CD4-positive, alpha-beta T cell treated with Interleukin-12 subunit alpha and Interleukin-12 subunit beta, for 1 hour (primary cell): ENCODE results near the gene LILRA2.
"Not testable (repeated sequence)": the region's sequence is repeated elsewhere in the genome, so short reads cannot be mapped to it uniquely, and the experiment has no call there.

Experiments used
- DNase-seq: peaks from one replicate; pipeline ENCODE4 v3.0.0-alpha.2; 2020

Gene LILRA2

DNA sequence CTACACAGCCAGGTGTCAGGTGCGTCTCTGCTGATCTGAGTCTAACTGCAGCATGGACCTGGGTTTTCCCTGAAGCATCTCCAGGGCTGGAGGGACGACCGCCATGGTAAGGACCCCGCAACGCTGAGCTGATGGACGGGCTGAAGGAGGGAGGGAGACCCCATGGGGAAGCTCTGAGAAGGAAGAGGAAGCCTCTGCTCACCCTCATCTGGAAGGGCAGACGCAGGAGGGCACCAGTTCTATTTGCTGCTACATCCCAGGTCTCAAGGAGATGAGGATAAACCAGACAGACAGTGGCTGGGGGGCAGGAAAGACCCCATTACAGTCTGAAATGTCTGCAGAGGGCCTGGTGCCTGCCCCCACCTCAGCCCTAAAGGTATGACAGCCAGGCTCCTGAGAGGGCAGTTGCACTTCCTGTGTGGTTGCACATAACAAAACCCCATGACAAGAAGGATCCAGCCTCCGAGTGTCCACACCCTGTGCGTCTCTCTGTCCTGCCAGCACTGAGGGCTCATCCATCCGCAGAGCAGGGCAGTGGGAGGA is at the start of gene LILRA2:
LILRA2 (plus strand) TSS at position 461 of the 543 bp plus-strand sequence. CDS start 89 bp downstream, outside the sequence.
- no peak for DNase-seq

DNA sequence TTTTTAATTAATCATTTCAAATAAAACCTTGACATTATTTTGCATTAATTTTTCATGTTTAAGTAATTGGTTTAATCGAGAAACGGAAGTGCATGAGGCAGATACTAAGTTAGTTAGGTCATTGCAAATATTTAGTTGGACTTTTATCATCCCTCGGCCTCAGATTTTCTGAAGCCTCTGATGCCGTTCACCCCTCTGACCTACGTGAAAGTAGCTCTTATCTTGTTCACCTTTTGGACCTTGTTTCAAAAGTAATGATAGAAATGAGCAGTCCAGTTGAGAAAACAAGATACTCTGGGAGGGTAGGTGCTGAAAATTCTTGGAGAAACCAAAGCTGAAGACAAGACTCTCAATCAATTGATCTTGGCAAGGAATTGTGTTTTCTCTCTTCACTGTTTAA is 48.0 kb upstream of the LILRA2 start:
- DNase-seq = no peak

DNA sequence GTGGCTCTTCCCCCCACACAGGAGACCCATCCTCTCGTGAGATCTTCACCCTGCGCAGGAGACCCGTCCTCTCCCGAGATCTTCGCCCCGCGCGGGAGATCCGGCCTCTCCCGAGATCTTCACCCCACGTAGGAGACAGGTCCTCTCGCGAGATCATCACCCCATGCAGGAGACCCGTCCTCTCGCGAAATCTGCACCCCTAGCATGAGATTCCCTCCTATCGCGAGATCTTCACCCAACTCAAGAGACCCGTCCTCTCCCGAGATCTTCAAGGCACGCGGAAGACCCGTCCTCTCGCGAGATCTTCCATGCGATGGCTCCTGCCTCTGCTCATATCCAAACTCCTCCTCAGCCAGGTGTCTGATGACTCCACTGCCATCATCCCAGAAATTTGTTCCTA is 46.6 kb upstream of the LILRA2 start:
- no peak for DNase-seq

DNA sequence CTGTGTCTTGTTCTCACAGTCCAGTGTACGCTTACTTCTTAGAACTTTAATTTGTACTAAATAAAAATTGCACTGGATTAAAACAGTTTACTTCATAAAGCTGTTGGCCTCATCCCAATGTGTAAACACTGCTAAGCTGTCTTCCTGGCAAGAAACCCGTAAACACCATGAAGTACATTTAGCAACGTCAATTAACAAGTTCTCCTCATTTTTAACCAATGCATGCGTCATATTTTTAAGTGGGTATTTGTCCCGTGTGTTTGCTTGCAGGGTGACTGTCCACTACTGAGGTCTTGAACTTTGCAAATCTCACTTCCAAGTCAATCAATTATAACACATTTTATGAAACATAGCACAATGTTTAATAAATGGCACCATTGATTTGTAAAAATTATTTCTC is 42.7 kb upstream of the LILRA2 start:
- DNase-seq = no peak

DNA sequence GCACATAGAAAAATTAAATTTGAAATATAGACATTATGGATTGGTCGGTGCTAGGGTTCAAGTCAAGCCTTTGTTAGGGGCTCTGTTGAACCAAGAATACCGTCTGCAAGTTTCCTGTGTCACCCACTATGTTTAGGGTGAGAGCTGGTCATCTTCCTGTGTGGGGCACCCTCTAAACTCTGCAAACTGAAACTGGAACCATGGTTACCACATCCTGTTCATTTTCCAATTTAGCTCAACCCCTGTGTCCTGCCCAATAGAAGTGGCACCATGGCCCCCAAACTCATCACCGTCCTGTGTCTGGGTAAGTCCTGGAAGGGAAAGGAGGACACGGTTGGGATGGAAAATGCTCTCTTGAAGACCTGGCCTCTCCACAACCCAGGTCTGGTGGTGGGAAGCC is 41.1 kb upstream of the LILRA2 start:
- DNase-seq = peak; percentile 41

DNA sequence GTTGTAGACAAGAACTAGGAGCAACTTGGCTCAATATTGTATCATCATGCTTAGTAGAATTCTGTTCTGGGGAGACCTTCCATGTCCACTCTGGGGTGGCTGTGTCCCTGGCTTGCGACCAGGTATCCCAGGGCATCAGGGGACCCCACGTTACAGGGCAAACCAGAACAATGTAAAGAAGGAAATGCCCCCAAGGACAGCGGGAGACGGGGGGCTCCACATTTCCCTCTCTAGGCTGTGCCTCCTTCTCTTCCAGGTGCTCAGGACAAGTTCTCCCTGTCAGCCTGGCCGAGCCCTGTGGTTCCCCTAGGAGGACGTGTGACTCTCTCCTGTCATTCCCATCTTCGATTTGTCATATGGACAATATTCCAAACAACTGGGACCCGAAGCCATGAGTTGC is 40.1 kb upstream of the LILRA2 start:
- no peak for DNase-seq

DNA sequence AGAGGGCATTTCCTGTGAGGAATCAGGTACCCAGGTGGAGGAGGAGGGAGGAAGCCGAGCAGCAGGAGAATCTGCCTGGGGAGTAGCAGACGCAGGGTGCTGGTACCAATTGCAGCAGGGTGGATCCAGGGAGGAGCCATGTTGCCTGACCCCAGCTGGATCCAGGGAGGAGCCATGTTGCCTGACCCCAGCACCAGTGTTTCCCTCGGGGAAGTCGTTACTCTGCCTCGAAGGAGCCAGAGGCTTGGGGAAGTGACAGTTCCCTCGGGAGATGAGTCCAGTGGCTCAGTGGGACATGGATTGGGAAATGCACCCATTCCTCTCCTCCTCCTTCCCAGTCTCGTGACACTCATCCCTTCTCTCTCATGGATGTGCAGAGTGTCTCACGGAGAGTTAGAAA is 39.4 kb upstream of the LILRA2 start:
- no peak for DNase-seq

DNA sequence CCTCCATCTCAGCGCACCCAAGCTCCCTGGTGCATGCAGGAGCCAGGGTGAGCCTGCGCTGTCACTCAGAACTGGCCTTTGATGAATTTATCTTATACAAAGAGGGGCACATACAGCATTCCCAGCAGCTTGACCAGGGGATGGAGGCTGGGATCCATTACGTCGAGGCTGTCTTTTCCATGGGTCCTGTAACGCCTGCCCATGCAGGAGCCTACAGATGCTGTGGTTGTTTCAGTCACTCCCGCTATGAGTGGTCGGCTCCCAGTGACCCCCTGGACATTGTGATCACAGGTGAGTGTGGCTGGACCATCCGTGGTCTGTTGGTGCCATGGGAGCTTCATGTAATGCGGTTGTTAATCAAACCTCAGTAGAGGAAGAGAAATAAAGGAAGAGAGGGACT is 38.0 kb upstream of the LILRA2 start:
- DNase-seq = no peak

DNA sequence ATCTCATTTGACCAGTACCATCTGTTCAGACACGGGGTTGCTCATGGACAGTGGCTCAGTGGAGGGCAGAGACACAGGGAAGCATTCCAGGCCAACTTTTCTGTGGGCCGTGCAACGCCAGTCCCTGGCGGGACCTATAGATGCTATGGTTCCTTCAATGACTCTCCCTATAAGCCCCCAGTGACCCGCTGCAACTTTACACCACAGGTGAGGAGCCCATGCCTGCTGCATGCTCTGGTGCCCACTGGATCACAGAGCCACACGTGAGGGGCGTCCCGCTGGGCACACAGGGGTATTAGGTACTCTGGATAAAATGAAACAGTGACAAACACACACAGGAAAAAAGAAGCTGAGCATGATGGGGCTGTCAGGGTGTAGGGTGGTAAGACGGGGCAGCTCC is 36.6 kb upstream of the LILRA2 start:
- DNase-seq = no peak

DNA sequence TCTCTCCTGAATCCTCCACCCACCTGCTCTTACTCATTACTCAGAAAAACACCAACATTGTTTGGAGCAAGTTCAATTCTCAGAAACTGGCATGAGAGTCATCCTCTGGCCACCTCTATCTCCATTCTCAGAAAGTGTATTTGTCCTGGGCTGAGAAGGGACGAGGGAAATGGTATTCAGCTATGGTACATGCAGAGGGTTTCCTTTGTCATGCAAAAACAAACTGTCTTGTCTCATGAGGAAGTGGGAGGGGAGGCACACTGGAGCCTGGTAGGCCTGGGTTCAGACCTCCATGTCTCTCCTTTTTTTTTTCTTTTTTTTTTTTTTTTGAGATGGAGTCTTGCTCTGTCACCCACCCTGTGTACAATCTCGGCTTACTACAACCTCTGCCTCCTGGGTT is 31.9 kb upstream of the LILRA2 start:
- DNase-seq = no peak

DNA sequence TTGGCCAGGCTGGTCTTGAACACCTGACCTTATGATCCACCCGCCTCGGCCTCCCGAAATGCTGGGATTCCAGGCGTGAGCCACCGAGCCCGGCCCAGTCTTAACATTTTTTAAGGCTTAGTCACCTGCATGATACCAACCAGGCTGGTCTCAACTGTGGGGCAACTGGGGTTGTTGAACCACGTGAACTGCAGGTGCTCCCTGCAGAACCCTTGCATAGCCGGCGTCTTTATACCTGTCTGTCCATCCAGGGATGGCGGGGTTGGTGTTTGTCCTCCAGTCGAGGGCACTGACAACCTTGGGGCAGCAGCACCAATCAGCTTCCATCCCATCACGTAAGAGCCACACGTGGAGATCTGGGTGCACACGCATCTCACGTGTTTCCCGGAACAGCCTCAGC is 24.8 kb upstream of the LILRA2 start:
- no peak for DNase-seq

DNA sequence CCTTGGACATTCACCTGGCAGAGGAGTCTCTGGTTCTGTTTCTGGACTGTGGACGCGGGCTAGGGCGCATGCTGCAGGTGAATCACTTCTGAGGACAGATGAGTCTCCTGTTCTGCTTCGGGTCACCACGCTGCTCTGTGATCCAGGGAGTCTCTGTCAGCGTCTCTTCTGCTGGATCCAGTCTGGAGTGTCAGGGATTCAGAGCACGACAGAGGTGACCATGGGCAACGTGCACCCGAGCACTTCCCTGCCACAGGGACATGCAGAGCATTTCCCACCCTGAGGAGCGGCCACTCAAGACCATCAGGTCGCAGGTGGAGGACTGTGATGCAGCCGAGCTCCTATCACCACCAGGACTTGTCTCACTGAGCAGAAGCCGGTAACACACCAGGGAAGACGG is 24.4 kb upstream of the LILRA2 start:
- DNase-seq = no peak

DNA sequence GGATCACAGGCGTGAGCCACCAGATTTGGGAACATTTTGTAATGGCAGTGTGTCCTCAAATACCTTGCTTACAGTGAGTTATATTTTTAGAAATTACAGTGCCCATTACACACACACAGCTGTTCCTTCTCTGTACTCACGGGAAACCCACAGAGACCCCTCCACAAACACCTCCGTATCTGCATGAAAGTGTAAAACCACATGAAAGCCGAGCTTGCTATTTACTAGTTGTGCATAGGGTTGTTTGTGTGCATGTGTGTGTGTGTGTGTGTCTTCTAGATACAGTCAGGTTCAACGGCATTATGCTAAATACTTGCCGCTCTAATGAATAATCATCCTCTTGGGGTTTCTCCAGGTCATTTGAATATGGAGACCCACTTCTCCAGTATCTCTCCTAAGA is 22.3 kb upstream of the LILRA2 start:
- DNase-seq = peak; percentile 63

DNA sequence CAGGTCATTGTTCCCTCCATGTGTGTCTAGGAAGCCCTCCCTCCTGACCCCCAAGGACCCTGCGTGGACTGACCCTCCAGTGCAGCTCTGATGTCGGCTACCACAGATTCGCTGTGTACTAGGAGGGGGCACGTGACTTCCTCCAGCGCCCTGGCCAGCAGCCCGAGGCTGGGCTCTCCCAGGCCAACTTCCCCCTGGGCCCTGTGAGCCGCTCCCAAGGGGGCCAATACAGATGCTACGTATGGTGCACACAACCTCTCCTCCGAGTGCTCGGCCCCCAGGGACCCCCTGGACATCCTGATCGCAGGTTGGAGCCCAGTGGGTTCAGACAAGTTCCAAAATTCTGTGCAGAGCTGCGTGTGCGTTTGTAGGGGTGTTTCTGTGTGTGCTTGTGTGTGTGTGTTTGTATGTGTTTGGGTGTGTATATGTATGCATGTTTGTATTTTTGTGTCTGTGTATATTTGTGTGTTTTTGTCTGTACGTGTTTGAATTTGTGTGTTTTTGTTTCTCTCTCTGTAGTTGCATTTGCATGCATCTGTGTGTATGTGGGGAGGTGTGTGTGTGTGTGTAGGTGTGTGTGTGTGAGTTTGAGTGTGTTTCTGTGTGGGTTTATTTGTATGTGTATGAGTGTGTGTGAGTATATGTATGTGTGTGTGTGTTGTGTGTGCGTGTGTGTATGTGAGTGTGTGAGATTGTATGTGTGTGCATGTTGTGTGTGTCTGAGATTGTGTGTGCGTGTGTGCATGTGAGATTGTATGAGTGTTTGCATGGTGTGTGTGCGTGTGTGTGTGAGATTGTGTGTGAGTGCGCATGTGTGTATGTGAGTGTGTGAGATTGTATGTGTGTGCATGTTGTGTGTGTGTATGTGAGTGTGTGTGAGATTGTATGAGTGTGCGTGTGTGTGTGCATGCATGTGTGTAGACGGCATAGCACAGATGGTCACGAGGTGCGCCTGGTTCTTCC is 21.4 kb upstream of the LILRA2 start:
- no peak for DNase-seq

DNA sequence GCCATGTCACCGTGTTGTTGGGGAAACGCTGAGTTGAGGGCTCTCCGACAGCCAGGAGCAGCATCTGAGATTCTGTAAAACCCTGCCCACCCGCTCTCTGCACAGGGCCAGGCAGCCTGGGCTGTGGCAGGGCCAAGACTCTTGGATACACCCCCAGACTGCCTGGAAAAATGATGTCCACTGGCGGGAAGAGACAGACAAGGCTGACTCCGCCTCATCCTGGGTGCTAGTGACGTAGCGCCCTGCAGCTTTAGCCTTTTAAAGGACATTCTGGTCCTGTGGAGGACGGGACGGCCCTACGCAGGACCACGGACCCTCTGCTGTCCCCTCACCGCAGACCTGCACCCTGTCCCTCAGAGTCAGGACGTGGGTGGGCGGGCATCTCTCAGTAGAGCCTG is 20.7 kb upstream of the LILRA2 start:
- no peak for DNase-seq

DNA sequence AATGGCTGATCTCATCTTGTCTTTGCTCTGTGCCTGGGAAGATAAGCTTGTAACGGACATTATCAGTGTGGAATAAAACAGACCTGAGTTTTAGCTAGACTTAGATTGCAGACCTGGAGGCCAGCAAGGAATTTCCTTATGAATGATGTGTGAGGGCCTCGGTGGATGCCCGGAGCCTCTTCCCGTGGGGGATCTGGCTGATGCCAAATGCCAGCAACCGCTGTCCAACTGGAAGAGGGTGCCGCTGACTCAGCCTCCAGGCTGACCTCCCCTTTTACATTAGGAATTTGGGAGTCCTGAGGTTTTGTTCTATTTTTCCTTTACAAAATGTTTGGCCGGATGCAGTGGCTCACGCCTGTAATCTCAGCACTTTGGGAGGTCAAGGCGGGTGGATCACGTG is 19.6 kb upstream of the LILRA2 start:
- no peak for DNase-seq

DNA sequence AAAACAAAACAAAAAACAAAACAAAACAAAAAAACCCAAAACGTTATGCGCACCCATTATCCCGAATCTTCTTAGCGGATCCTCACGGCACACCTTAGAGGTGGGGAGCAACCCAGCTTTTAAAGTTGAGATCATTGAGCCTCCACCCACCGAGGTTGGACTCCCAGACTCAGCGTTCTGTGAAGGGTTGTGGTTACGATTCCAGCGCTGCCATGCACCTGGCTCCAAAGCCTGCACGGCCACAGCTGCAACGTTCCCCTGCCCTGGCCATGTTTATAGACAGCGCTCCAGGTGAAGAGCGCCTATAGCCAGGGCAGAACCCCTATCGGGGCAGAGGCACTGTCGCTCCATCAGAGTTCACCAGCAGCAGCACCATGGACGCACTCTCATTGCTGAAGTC is 18.7 kb upstream of the LILRA2 start:
- DNase-seq = no peak

DNA sequence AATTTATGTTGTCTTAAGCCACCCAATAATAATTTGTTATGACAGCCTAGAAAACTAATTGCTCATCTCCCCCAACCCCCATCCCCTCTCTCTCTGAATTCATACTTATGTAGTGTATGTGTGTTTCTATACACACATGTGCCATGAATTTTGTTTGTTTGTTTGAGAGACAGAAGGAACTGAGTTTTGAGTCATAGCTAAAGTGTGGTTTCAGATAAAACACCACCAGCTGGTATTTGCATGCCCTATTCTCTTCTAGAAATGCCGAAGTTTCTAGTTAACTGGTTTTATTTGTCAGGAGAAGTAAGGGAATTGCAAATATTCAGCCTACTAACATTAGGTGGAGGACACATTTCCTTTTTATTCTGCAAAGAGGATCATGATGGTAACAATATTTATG is 17.4 kb upstream of the LILRA2 start:
- no peak for DNase-seq

DNA sequence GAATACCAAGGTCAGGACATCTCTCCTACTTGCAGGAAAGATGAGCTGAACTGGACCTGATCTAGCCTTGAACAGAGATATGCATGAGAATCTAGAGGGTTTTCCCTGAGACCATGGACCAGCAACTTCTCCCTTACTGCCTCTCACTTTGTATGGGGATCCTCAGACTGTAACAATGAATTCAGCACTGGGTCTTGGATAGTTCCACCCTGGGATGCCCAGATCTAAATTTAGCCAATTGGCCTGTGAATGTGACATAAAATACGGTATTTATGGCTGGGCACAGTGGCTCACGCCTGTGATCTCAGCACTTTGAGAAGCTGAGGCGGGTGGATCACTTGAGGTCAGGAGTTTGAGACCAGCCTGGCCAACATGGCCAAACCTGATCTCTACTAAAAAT is 15.3 kb upstream of the LILRA2 start:
- no peak for DNase-seq

DNA sequence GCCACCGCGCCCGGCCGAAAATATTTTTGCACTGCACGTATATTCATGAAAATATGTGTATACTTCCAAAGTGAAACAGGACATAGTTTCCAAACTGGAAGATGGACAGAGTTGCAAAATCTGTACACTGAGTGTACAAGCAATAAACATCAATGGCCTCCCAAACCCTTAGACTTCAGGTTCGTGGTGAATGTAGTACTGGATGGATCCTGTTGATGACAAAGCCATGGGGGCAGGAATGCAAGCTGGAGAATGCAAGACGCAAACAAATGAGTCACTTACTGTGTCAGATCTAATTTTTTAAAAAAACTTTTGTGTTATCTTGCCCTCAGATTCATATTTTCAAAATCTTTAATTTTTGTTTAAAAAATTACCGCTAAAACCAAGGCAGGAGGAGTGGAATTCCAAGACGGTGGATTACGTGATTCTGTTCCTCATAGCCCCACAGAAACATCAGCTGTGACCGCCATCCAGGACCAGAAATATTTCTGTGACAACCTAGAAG is 12.7 kb upstream of the LILRA2 start:
- no peak for DNase-seq

DNA sequence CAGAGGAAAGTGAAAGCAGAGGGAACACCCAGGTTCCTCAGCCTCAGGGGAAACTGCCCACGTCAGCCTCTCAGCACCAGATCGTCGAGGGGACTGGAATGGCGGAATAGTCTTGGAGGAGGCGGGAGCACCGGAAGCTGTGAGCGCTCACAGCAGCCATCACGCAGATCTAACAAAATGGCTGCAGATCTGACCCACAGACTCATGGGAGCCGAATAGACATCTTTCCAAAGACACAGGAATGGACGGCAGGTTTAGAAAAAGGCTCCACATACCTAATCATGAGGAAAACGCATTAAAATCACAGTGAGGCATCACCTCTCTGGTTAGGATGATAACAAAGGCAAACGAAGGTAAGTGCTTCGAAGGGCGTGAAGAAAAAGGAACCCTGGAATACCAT is 11.8 kb upstream of the LILRA2 start:
- DNase-seq = no peak

DNA sequence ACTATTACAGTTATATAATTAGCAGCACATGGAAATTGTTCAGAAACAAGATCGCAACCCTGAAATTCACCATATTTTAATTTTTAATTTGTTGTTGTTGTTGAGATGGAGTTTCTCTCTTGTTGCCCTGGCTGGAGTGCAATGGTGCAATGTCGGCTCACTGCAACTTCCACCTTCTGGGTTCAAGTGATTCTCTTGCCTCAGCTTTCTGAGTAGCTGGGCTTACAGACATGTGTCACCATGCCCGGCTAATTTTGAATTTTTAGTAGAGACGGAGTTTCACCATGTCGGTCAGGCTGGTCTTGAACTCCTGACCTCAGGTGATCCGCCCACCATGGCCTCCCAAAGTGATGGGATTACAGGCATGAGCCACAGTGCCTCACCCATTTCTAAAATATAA is 10.4 kb upstream of the LILRA2 start:
- not testable (repeated sequence) for DNase-seq

DNA sequence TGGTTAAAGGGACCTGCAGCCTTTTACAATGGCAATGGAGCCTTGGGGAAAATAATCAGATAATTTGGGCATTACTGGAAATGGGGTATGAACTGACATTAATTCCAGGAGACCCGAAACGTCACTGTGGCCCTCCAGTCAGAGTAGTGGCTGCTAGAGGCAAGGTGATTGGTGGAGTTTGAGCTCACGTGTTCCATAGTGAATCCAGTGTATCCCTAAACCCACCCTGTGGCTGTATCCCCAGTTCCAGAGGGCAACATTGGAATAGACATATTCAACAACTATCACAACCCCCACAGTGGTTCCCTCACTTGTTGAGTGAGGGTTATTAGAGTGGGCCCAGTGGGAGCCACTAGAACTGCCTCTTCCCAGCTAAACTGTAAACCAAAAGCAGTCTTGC is 3.3 kb upstream of the LILRA2 start:
- DNase-seq = no peak
